ENCODE data around the gene ASB12. TPM values are rescaled to one million over a fixed set of nuclear protein-coding genes. Genes with fewer than 3 reads are reported as not detected.

ASB12 gene
- total and polyA plus RNA-seq, 10 of the 15 experiments (the other 5 are each of a cell fraction or from before 2014, with no cell fraction given) = 0.07 to 0.35 (median 0.14) TPM; not detected in 6

Small RNA genes within 50 kb of the gene (small RNA-seq; reads per million reads assigned to genes)
- gene RN7SL799P = not detected

Other genes with a start within 250 kb of the ASB12 start
- 5.4 and 5.5 TPM in 2 replicates for gene AMER1, start 24.9 kb downstream of the ASB12 start, total RNA-seq (2014; rRNA removed)
- gene AMER1, start 24.9 kb downstream of the ASB12 start, total RNA-seq (2014; rRNA removed; fragmentation: Illumina TruSeq; extraction: Trizol) = 4.8 and 5.3 TPM in 2 replicates
- gene AMER1, start 24.9 kb downstream of the ASB12 start, total RNA-seq (2021) = 6.2 and 6.3 TPM in 2 replicates
- 3.1 and 3.7 TPM in 2 replicates for gene AMER1, start 24.9 kb downstream of the ASB12 start, polyA plus RNA-seq (2011; rRNA removed)
- gene AMER1, start 24.9 kb downstream of the ASB12 start, polyA plus RNA-seq (2014; fragmentation: Illumina TruSeq; extraction: Trizol) = 5.7 and 6.1 TPM in 2 replicates
- gene AMER1, start 24.9 kb downstream of the ASB12 start, polyA plus RNA-seq (2014; fragmentation: Nextera tagmentation; extraction: Ambion mirVana) = under 1 TPM; 0.31 to 0.40 TPM
- 4.3 and 4.7 TPM in 2 replicates for gene AMER1, start 24.9 kb downstream of the ASB12 start, polyA plus RNA-seq (2014; rRNA removed)
- gene AMER1, start 24.9 kb downstream of the ASB12 start, polyA plus RNA-seq (2016; fragmentation: Nextera tagmentation; extraction: Ambion mirVana) = under 1 TPM; 0.16 to 0.23 TPM
- 3.5 and 4.3 TPM in 2 replicates for gene MTMR8, start 164.8 kb upstream of the ASB12 start, total RNA-seq (2014; rRNA removed)
- 3.2 and 3.7 TPM in 2 replicates for gene MTMR8, start 164.8 kb upstream of the ASB12 start, total RNA-seq (2014; rRNA removed; fragmentation: Illumina TruSeq; extraction: Trizol)
- gene MTMR8, start 164.8 kb upstream of the ASB12 start, total RNA-seq (2021) = 3.0 and 3.3 TPM in 2 replicates
- 3.6 and 5.3 TPM in 2 replicates for gene MTMR8, start 164.8 kb upstream of the ASB12 start, polyA plus RNA-seq (2011; rRNA removed)
- 2.9 and 3.3 TPM in 2 replicates for gene MTMR8, start 164.8 kb upstream of the ASB12 start, polyA plus RNA-seq (2014; fragmentation: Illumina TruSeq; extraction: Trizol)
- 1 to 10 TPM; 4.6 to 4.7 TPM for gene MTMR8, start 164.8 kb upstream of the ASB12 start, polyA plus RNA-seq (2014; fragmentation: Nextera tagmentation; extraction: Ambion mirVana)
- 2.0 and 2.4 TPM in 2 replicates for gene MTMR8, start 164.8 kb upstream of the ASB12 start, polyA plus RNA-seq (2014; rRNA removed)
- gene MTMR8, start 164.8 kb upstream of the ASB12 start, polyA plus RNA-seq (2016; fragmentation: Nextera tagmentation; extraction: Ambion mirVana) = 1 to 10 TPM; 2.8 to 3.6 TPM

Measured in GM12878 (cell line).